OCI-LY1 (cell line): ENCODE measurements around the gene PFKL.

Experiments used
- H2AFZ ChIP-seq: fragments of 200-600 bp; sonication (generic), shearing (Covaris generic); 2 replicates; pipeline ENCODE4 v1.6.0; 2014; ENCODE audit warnings: antibody characterized with exemption, mild to moderate bottlenecking, low read length
- H3F3A ChIP-seq: fragments of 200-600 bp; sonication (generic), shearing (Covaris generic); 2 replicates; pipeline ENCODE4 v1.6.0; 2014; ENCODE audit warnings: mild to moderate bottlenecking, antibody characterized with exemption, low read length, moderate library complexity; ENCODE audit not compliant: insufficient read depth
- H3K27ac ChIP-seq: fragments of 200-600 bp; sonication (generic); 2 replicates; pipeline ENCODE4 v1.5.1; 2014; ENCODE audit warnings: low read length, mixed run types, mild to moderate bottlenecking, low read depth; ENCODE audit not compliant: poor library complexity, severe bottlenecking
- H3K27me3 ChIP-seq: fragments of 200-600 bp; sonication (generic); 2 replicates; pipeline ENCODE4 v1.6.0; 2014; ENCODE audit warnings: antibody characterized with exemption, mild to moderate bottlenecking, low read length, moderate library complexity; ENCODE audit not compliant: insufficient read depth
- H3K36me3 ChIP-seq: fragments of 200-600 bp; sonication (generic); 2 replicates; pipeline ENCODE4 v1.6.1; 2014; ENCODE audit warnings: mild to moderate bottlenecking, antibody characterized with exemption, low read length, moderate library complexity, mixed read lengths; ENCODE audit not compliant: insufficient read depth
- H3K4me1 ChIP-seq: fragments of 200-600 bp; sonication (generic); 2 replicates; pipeline ENCODE4 v1.5.1; 2014; ENCODE audit warnings: mild to moderate bottlenecking, low read length, moderate library complexity; ENCODE audit not compliant: insufficient read depth, severe bottlenecking
- H3K4me2 ChIP-seq: fragments of 200-600 bp; sonication (generic), shearing (Covaris generic); 2 replicates; pipeline ENCODE4 v1.6.1; 2014; ENCODE audit warnings: low read length
- H3K4me3 ChIP-seq: fragments of 200-600 bp; sonication (generic); 2 replicates; pipeline ENCODE4 v1.5.1; 2014; ENCODE audit warnings: low read length, low read depth, mild to moderate bottlenecking, mixed read lengths; ENCODE audit not compliant: poor library complexity, severe bottlenecking
- H3K79me2 ChIP-seq: fragments of 200-600 bp; shearing (Covaris generic); 2 replicates; pipeline ENCODE4 v1.6.1; 2016; ENCODE audit warnings: mixed run types, low read length, mixed read lengths; ENCODE audit not compliant: insufficient read depth
- H3K9ac ChIP-seq: fragments of 200-600 bp; sonication (generic), shearing (Covaris generic); 2 replicates; pipeline ENCODE4 v1.6.1; 2014; ENCODE audit warnings: mild to moderate bottlenecking, low read length, mixed read lengths
- H3K9me2 ChIP-seq: fragments of 200-600 bp; sonication (generic), shearing (Covaris generic); 2 replicates; pipeline ENCODE4 v1.6.1; 2014; ENCODE audit warnings: low read depth, mild to moderate bottlenecking, low read length, mixed read lengths
- H3K9me3 ChIP-seq: fragments of 200-600 bp; shearing (Covaris generic); 2 replicates; pipeline ENCODE4 v1.6.1; 2014; ENCODE audit warnings: low read length, mixed read lengths
- H4K20me1 ChIP-seq: fragments of 200-600 bp; sonication (generic), shearing (Covaris generic); 2 replicates; pipeline ENCODE4 v1.6.0; 2016; ENCODE audit warnings: mild to moderate bottlenecking, low read length; ENCODE audit not compliant: insufficient read depth
- EZH2 ChIP-seq: fragments of 200-600 bp; sonication (generic), shearing (Covaris generic); IDR thresholded peaks from 2 replicates; pipeline ENCODE4 v1.8.0; 2017; ENCODE audit warnings: borderline replicate concordance, mixed run types, mild to moderate bottlenecking, antibody characterized with exemption, low read length, moderate library complexity, mixed read lengths
- TF ChIP-seq, protein P1 (sequence below): fragments of 200-600 bp; sonication (generic), shearing (Covaris generic); IDR thresholded peaks from 2 replicates; pipeline ENCODE4 v1.5.1; 2017; ENCODE audit warnings: mild to moderate bottlenecking, antibody characterized with exemption, low read length, moderate library complexity, mixed read lengths

The PFKL gene

GRCh38 chr21:44324854-44325107 lies 24.9 kb downstream of the PFKL start:
- H2AFZ ChIP-seq = no peak overlapping the region
- H3K27me3 ChIP-seq = peaks cover 4% of the 10 kb centered on the region; the same call in 1 of the 2 replicates
- no peaks in the 10 kb centered on the region for H4K20me1 ChIP-seq
- no peaks in the 10 kb centered on the region for H3K79me2 ChIP-seq
- no peaks in the 10 kb centered on the region for H3K9me2 ChIP-seq
- no peaks in the 10 kb centered on the region for H3K4me1 ChIP-seq
- H3K9me3 ChIP-seq = no peaks in the 10 kb centered on the region
- no peaks in the 10 kb centered on the region for H3F3A ChIP-seq
- no peak overlapping the region for H3K27ac ChIP-seq
- no peak overlapping the region for H3K9ac ChIP-seq
- H3K4me3 ChIP-seq = no peak overlapping the region
- H3K4me2 ChIP-seq = no peak overlapping the region
- peaks cover 54% of the 10 kb centered on the region for H3K36me3 ChIP-seq
- TF ChIP-seq, protein P1, sequence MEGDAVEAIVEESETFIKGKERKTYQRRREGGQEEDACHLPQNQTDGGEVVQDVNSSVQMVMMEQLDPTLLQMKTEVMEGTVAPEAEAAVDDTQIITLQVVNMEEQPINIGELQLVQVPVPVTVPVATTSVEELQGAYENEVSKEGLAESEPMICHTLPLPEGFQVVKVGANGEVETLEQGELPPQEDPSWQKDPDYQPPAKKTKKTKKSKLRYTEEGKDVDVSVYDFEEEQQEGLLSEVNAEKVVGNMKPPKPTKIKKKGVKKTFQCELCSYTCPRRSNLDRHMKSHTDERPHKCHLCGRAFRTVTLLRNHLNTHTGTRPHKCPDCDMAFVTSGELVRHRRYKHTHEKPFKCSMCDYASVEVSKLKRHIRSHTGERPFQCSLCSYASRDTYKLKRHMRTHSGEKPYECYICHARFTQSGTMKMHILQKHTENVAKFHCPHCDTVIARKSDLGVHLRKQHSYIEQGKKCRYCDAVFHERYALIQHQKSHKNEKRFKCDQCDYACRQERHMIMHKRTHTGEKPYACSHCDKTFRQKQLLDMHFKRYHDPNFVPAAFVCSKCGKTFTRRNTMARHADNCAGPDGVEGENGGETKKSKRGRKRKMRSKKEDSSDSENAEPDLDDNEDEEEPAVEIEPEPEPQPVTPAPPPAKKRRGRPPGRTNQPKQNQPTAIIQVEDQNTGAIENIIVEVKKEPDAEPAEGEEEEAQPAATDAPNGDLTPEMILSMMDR = no peak
- TF ChIP-seq EZH2 = no peak

- H3K9ac ChIP-seq = no peak overlapping the region
- H3K27ac ChIP-seq = no peak overlapping the region
- H2AFZ ChIP-seq = no peak overlapping the region
- H3K36me3 ChIP-seq = peaks cover 49% of the 10 kb centered on the region
- H3K27me3 ChIP-seq = peaks cover 8% of the 10 kb centered on the region; the same call in 1 of the 2 replicates
- H3K4me3 ChIP-seq = no peak overlapping the region
- H4K20me1 ChIP-seq = no peaks in the 10 kb centered on the region
- no peaks in the 10 kb centered on the region for H3F3A ChIP-seq
- H3K4me1 ChIP-seq = no peaks in the 10 kb centered on the region
- TF ChIP-seq, protein P1 = no peak
- no peak for TF ChIP-seq EZH2
- H3K9me3 ChIP-seq = no peaks in the 10 kb centered on the region
- no peaks in the 10 kb centered on the region for H3K9me2 ChIP-seq
- H3K4me2 ChIP-seq = no peak overlapping the region
- H3K79me2 ChIP-seq = no peaks in the 10 kb centered on the region
Measured at GRCh38 chr21:44325386-44326271, 25.8 kb downstream of the PFKL start.

DNA sequence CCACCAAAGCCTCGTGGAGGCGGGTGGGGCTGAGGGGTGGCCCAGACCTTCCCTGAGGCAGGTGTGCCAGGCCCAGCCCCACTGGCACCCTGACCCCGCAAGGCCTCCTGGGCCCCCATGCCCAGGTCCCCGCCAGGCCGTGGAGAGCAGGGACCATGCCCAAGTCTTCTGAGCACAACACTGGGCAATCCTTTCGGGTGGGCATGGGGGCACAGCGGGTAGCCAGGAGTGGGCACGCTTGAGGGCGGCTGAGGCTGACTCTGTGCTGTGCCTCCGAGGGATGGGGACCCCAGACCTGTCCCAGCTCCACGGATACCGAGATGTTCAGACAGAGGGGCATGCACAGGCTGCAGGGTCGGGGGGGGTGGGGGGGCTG lies 26.4 kb downstream of the PFKL start:
- H3K4me3 ChIP-seq = no peak overlapping the region
- peaks cover 49% of the 10 kb centered on the region for H3K36me3 ChIP-seq
- no peak overlapping the region for H3K4me2 ChIP-seq
- H4K20me1 ChIP-seq = no peaks in the 10 kb centered on the region
- TF ChIP-seq, protein P1 = no peak
- TF ChIP-seq EZH2 = no peak
- H3K27ac ChIP-seq = no peak overlapping the region
- no peaks in the 10 kb centered on the region for H3K9me3 ChIP-seq
- H3K9ac ChIP-seq = no peak overlapping the region
- H3K9me2 ChIP-seq = no peaks in the 10 kb centered on the region
- no peaks in the 10 kb centered on the region for H3K79me2 ChIP-seq
- H3K4me1 ChIP-seq = no peaks in the 10 kb centered on the region
- H2AFZ ChIP-seq = no peak overlapping the region
- H3F3A ChIP-seq = no peaks in the 10 kb centered on the region
- H3K27me3 ChIP-seq = peaks cover 8% of the 10 kb centered on the region; the same call in 1 of the 2 replicates
